ENCODE measurements around the gene NSUN2.

The NSUN2 gene

DNA sequence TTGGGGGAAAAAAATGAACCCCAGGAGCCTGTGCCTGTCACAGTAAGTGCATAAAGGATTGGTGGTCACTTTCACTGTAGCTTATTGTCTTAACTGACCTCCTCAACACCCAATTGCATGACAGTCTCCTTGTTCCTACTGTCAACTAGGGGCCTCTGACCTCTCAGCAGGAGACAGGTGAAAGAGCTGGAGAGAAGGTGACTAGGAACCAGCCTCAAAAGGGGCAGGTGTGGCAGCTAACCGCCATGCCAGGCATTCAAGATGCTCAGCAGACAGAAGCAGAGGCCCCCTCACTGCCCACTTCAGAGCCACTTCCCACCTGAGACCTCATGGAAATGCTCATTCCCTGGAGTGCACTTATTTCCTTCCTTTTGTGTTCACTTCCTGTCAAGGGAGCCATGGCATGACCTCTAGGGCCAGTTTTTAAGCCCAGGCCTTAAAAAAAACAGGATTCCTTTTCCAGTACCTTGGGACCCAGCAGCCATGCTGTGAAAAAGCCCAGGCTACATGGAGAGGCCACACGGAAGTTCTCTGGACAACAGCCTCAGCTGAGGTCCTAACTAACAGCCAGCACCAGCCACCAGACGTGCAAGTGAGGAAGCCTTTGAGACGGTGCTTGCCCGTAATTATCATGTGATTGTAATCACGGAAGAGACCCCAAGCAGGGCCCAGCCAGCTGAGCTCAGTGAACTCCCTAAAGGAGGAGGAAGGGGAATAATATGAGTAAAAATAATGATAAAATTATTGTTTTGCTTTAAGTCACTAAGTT lies 74.9 kb downstream of the NSUN2 start:
- TF ChIP-seq, protein P1, sequence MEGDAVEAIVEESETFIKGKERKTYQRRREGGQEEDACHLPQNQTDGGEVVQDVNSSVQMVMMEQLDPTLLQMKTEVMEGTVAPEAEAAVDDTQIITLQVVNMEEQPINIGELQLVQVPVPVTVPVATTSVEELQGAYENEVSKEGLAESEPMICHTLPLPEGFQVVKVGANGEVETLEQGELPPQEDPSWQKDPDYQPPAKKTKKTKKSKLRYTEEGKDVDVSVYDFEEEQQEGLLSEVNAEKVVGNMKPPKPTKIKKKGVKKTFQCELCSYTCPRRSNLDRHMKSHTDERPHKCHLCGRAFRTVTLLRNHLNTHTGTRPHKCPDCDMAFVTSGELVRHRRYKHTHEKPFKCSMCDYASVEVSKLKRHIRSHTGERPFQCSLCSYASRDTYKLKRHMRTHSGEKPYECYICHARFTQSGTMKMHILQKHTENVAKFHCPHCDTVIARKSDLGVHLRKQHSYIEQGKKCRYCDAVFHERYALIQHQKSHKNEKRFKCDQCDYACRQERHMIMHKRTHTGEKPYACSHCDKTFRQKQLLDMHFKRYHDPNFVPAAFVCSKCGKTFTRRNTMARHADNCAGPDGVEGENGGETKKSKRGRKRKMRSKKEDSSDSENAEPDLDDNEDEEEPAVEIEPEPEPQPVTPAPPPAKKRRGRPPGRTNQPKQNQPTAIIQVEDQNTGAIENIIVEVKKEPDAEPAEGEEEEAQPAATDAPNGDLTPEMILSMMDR (IDR thresholded peaks at IDR 0.05; ENCODE audit: low read depth, low read length), result no peak
- no peak overlapping the region for H3K4me3 ChIP-seq (ENCODE audit: low read depth, low read length)

DNA sequence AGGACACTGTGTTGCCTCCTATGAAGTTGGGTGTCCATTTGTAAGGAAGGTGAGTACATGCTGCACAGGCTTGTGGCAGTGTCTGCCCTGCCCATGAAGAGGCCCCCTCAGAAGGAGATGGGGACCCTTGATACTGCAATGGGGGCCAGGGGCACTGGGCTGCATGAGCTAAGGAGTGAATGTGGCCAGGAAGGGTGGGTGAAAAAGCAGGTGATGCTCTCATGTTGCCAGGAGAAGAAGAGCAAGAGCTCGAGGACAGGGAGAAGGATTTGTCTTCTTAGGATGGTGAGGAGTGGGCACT lies 76.1 kb downstream of the NSUN2 start:
- no peak overlapping the region for H3K4me3 ChIP-seq (ENCODE audit: low read depth, low read length)
- TF ChIP-seq, protein P1 (IDR thresholded peaks at IDR 0.05; ENCODE audit: low read depth, low read length), result no peak

DNA sequence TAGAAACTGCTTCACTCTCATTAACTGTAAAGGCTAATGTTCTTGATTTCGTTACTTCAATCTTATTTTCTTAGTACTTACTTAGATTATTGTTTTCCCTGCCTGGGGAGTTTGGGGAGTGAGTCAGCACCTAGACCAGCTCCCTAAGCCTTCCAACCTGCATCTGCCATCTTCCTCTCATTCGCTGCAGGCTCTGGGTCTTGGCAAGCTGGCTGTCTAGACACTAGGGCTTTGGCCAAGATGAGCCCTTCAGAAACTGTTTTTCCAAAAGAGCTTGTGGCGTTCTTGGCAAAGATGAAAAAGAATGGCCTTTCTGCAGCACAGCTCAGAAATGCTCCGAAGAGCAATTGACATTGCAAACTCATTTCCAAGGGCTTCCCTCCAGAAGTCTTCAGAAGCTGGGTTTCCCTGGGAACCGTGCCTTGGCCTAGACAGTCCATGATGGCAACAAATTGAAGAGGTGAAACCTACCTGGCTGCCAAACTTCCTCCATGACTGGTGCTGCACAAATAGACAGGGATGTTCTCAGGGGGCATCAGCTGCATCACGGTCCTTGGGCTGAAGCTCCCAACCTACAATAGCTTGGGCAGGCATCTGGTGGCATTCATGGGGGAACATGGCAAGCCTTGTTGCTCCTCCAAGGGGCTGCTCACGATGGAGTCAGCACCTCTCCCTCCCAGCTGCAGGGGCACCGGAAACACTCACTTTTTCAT lies 76.6 kb downstream of the NSUN2 start:
- no peak overlapping the region for H3K4me3 ChIP-seq (ENCODE audit: low read depth, low read length)
- TF ChIP-seq, protein P1 (IDR thresholded peaks at IDR 0.05; ENCODE audit: low read depth, low read length), result no peak

DNA sequence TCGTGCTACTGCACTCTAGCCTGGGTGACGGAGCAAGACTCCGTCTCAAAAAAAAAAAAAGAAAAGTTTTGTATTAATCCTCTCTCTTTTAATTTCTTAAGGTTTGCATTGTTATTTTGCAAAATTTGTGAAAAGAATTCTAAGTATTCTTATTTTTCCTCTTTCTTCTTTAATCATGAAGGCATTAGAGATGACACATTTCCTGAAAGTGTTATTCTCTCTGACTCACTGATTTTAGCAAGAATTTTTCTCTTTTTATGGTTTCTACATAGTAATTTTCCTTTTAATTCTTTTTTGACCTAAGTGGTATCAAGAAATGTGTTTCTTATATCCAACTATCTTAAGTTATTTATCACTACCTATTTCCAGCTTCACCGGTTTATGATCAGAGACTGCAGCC lies 78.0 kb downstream of the NSUN2 start:
- no peak overlapping the region for H3K4me3 ChIP-seq (ENCODE audit: low read depth, low read length)
- TF ChIP-seq, protein P1 (IDR thresholded peaks at IDR 0.05; ENCODE audit: low read depth, low read length), result no peak

DNA sequence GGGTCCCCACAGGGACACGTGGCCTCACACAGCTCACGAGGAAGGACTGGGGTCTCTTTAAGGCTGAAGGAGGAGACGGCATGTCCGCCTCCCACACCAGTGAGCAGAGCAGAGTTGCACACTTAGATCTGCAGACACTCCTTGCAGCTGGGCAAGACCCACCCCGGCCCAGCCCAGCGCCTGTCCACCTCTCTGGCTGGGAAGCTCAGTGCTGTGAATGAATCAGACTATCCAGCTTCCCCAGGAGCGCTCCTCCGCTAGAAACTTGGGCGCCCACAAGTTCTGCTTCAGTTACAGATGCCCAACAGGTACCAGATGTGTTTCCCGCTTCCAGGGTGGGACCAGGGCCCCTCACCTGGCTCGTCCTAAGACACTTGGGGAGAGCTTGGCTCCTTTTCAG lies 78.9 kb downstream of the NSUN2 start:
- TF ChIP-seq, protein P1 (IDR thresholded peaks at IDR 0.05; ENCODE audit: low read depth, low read length), result no peak
- H3K4me3 ChIP-seq (ENCODE audit: low read depth, low read length), result no peak overlapping the region

DNA sequence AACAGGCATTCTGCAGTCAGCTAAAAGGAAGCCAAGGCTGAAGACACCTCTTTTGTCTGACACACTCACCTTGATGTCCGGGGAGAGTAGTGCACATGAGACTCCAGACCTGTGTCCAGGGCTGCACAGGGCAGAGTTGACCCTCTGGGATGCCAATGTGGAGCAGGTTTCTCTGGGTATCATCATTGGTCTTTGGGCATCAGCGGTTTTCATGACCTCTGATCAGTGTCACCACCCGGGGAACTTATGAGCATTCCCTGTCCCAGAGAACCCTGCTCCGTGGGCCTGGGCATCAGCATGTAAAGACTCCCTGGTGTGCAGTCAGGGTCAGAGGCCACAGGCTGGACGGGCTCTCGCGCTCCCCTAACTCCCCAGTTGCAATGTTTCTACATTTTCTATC lies 80.2 kb downstream of the NSUN2 start:
- TF ChIP-seq, protein P1 (IDR thresholded peaks at IDR 0.05; ENCODE audit: low read depth, low read length), result no peak
- no peak overlapping the region for H3K4me3 ChIP-seq (ENCODE audit: low read depth, low read length)

DNA sequence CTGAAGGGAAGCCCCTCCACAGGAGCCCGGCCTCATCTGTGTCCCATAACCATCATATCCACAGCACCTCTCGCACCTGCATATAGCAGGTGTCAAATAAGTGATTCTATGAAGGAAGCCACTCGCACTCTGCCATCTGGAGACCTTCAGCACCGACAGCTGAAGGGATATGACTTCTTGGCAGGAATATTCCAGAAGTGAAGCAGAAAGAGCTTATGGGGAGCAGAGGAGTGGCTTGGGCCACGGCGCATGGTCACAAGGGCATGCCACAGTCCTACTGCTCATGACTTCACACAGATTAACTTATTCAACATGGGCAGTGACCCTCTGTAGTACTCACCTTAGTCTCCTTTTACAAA lies 80.9 kb downstream of the NSUN2 start:
- TF ChIP-seq, protein P1 (IDR thresholded peaks at IDR 0.05; ENCODE audit: low read depth, low read length), result no peak

More for the DNA sequence above, 80.9 kb downstream of the NSUN2 start:
- H3K4me3 ChIP-seq (ENCODE audit: low read depth, low read length), result no peak overlapping the region
